Body of pancreas (tissue), 4 donors: ENCODE data around the gene ARHGDIA.

ENCODE experiments used
- CTCF ChIP-seq, 7 experiments: fragments of 450-650 bp in 4 of 7; fragments of 200-600 bp in 3 of 7; sonication (generic) in 3 of 7; IDR thresholded peaks; one replicate each; pipeline ENCODE4 v1.5.1; 2016 to 2019; ENCODE audit warnings: antibody characterized with exemption in 7 of 7
- POLR2A ChIP-seq, 3 donors: fragments of 450-650 bp; IDR thresholded peaks; one replicate each; pipeline ENCODE4 v1.6.1; 2016; ENCODE audit warnings: antibody characterized with exemption in 3 of 3, mild to moderate bottlenecking in 2 of 3

- TF ChIP-seq CTCF (IDR thresholded peaks at IDR 0.05): no peak
- no peak for TF ChIP-seq POLR2A (IDR thresholded peaks at IDR 0.05)
These were observed 48.9 kb downstream of the ARHGDIA start for GRCh38 chr17:81822312-81822637.
